ENCODE data around the gene PAPSS2.
A peak's percentile ranks its signal among the peaks of the same experiment; 100 is the strongest.
"Not testable (repeated sequence)": the region's sequence is repeated elsewhere in the genome, so short reads cannot be mapped to it uniquely, and the experiment has no call there.

PAPSS2 gene

DNA sequence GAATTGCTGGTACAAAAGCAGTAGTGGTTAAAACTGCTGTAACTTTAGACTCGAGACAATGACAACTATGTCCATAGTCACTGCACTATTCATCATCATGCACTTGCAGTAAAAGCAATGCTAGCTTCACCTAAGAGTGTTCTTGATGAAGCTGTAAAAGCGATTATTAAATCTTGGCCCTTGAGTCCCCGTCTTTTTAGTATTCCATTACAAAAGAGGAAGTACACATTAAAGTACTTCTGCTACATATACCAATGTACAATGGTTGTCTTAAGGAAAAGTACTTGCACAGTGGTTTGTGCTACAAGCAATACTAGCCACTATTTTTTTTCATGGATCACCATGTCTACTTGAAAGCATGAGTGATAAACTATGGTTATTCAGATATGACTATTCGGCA is 80.0 kb downstream of the PAPSS2 start:
- H3K27me3 ChIP-seq (replicated peaks; ENCODE audit: control insufficient read depth, insufficient read depth, low read length): no peaks in the 10 kb centered on the region
- H3K9me3 ChIP-seq (ENCODE audit: control insufficient read depth, low read length): no peaks in the 10 kb centered on the region
- no peak overlapping the region for H3K4me3 ChIP-seq (ENCODE audit: low read length)
- H3K9ac ChIP-seq (ENCODE audit: low read length): no peak overlapping the region
- peaks cover 21% of the 10 kb centered on the region for H3K36me3 ChIP-seq (ENCODE audit: control insufficient read depth, insufficient read depth, low read length, severe bottlenecking)
- DNase-seq (ENCODE audit: low read depth): no peak
- H3K4me1 ChIP-seq (ENCODE audit: control insufficient read depth, insufficient read depth, low read length): peaks cover 27% of the 10 kb centered on the region

DNA sequence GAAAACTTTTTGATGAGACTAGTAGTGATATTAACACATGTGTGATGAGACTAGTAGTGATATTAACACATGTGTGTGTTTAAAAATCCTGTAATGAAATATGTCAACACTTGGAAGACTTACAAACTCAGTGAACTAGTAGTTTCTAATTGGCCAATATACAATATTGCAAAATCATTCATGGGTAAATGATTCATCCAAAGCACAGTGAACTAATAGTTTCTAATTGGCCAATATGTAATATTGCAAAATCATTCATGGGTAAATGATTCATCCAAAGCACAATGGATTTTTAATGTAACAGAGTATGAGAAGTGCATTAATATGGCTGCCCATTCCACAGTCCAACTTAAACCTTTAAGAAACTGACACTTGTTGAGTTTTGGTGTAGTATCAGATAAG is 80.6 kb downstream of the PAPSS2 start:
- DNase-seq (ENCODE audit: low read depth): peak; percentile 93
- Histone ChIP-seq H3K4me1 (ENCODE audit: control insufficient read depth, insufficient read depth, low read length) (peaks cover 23% of the 10 kb centered on the region), H3K4me3 (ENCODE audit: low read length) (peak overlapping the region; percentile 9), H3K9ac (ENCODE audit: low read length) (no peak overlapping the region), H3K36me3 (ENCODE audit: control insufficient read depth, insufficient read depth, low read length, severe bottlenecking) (peaks cover 27% of the 10 kb centered on the region), H3K9me3 (ENCODE audit: control insufficient read depth, low read length) (no peaks in the 10 kb centered on the region), H3K27me3 (replicated peaks; ENCODE audit: control insufficient read depth, insufficient read depth, low read length) (no peaks in the 10 kb centered on the region)

DNA sequence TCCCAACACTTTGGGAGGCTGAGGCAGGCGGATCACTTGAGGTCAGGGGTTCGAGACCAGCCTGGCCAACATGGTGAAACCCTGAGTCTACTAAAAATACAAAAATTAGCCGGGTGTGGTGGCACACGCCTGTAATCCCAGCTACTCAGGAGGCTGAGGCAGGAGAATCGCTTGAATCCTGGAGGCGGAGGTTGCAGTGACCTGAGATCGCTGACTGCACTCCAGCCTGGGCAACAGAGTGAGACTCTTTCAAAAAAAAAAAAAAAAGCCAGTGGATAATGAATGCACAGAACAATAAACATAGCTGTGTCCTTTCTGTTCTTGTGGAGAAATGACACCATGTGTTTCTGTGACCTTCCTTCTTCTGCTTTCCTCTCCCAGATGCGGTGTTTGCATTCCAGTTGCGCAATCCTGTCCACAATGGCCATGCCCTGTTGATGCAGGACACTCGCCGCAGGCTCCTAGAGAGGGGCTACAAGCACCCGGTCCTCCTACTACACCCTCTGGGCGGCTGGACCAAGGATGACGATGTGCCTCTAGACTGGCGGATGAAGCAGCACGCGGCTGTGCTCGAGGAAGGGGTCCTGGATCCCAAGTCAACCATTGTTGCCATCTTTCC is 83.4 kb downstream of the PAPSS2 start:
- not testable (repeated sequence) for H3K4me3 ChIP-seq (ENCODE audit: low read length); H3K9me3 ChIP-seq (ENCODE audit: control insufficient read depth, low read length); DNase-seq (ENCODE audit: low read depth); H3K9ac ChIP-seq (ENCODE audit: low read length); H3K27me3 ChIP-seq (replicated peaks; ENCODE audit: control insufficient read depth, insufficient read depth, low read length)
- Histone ChIP-seq H3K36me3 (ENCODE audit: control insufficient read depth, insufficient read depth, low read length, severe bottlenecking) (peaks cover 34% of the 10 kb centered on the region), H3K4me1 (ENCODE audit: control insufficient read depth, insufficient read depth, low read length) (peaks cover 23% of the 10 kb centered on the region)

DNA sequence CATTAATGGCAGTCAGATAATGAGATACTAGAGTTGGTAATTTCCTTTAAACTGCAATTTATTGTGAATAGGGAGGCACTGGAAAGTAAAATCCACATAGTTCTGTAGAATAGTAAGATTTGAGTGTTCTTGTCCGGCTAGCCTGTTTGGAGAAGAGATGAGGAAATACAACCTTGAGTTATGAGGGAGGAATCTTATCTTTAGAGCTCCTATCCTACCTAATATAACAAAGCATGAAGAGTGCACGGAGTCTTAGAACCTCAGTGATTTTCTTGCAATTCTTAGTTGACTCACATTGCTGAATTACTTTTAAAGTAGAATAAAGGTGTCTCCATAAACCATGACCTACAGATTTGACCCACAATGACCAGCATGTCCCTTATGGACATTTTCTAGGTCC is 84.9 kb downstream of the PAPSS2 start:
- peaks cover 21% of the 10 kb centered on the region for H3K4me1 ChIP-seq (ENCODE audit: control insufficient read depth, insufficient read depth, low read length)
- no peak for DNase-seq (ENCODE audit: low read depth)
- H3K36me3 ChIP-seq (ENCODE audit: control insufficient read depth, insufficient read depth, low read length, severe bottlenecking): peaks cover 36% of the 10 kb centered on the region

DNA sequence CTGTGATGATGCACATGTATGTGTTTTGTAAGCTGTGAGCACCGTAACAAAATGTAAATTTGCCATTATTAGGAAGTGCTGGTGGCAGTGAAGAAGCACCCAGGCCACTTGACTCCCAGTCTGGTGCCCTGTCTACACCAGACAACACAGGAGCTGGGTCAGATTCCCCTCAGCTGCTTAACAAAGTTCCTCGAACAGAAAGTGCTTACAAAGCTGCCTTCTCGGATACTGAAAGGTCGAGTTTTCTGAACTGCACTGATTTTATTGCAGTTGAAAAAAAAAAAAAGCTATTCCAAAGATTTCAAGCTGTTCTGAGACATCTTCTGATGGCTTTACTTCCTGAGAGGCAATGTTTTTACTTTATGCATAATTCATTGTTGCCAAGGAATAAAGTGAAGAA is 87.2 kb downstream of the PAPSS2 start:
- Histone ChIP-seq H3K36me3 (ENCODE audit: control insufficient read depth, insufficient read depth, low read length, severe bottlenecking) (peaks cover 36% of the 10 kb centered on the region), H3K9me3 (ENCODE audit: control insufficient read depth, low read length) (no peaks in the 10 kb centered on the region), H3K4me1 (ENCODE audit: control insufficient read depth, insufficient read depth, low read length) (peaks cover 20% of the 10 kb centered on the region), H3K4me3 (ENCODE audit: low read length) (no peak overlapping the region), H3K9ac (ENCODE audit: low read length) (no peak overlapping the region), H3K27me3 (replicated peaks; ENCODE audit: control insufficient read depth, insufficient read depth, low read length) (no peaks in the 10 kb centered on the region)
- no peak for DNase-seq (ENCODE audit: low read depth)

More for the DNA sequence above, 84.9 kb downstream of the PAPSS2 start:
- no peaks in the 10 kb centered on the region for H3K9me3 ChIP-seq (ENCODE audit: control insufficient read depth, low read length)
- no peak overlapping the region for H3K9ac ChIP-seq (ENCODE audit: low read length)
- H3K4me3 ChIP-seq (ENCODE audit: low read length): no peak overlapping the region
- H3K27me3 ChIP-seq (replicated peaks; ENCODE audit: control insufficient read depth, insufficient read depth, low read length): no peaks in the 10 kb centered on the region

DNA sequence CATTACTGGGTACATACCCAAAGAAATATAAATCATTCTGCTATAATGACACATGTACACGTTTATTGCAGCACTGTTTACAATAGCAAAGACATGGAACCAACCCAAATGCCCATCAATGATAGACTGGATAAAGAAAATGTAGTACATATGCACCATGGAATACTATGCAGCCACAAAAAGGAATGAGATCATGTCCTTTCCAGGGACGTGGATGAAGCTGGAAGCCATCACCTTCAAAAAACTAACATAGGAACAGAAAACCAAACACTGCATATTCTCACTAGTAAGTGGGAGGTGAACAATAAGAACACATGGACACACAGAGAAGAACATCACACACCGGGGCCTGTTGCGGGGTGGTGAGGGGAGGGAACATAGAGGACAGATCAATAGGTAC is 88.6 kb downstream of the PAPSS2 start:
- DNase-seq (ENCODE audit: low read depth); H3K9me3 ChIP-seq (ENCODE audit: control insufficient read depth, low read length); H3K4me3 ChIP-seq (ENCODE audit: low read length); H3K9ac ChIP-seq (ENCODE audit: low read length); H3K27me3 ChIP-seq (replicated peaks; ENCODE audit: control insufficient read depth, insufficient read depth, low read length): not testable (repeated sequence)
- Histone ChIP-seq H3K36me3 (ENCODE audit: control insufficient read depth, insufficient read depth, low read length, severe bottlenecking) (peaks cover 34% of the 10 kb centered on the region), H3K4me1 (ENCODE audit: control insufficient read depth, insufficient read depth, low read length) (peaks cover 20% of the 10 kb centered on the region)

DNA sequence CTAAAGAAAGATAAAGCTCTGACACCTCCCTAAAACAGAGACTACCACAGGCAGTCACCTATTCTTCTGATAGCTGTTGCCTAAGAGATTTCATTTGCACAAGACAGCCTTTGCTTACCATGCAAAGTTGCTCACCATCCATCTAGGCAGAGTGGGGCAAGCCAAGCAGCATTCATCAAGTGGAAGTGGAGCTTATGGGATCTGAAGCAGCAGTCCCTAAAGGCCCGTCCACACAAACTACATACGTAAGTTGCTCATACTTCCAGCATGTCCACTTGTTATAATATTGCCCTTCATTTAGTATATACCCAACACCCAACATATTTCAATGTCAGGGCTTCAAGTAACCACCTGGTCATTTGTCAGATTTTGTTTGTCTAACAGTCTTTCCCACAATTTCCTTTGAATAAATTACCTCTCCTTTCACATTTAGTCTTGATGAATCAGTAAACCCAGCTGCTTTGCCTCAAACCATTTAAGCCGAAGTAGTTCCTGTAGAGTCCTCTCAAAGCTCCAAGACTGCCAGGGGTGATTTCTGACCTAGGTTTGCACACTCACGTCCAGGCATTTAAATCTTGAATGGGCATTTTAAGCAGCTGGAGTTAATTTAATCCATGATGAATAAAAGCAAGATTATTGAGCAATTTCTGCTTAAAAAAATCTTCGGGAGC is 90.5 kb downstream of the PAPSS2 start:
- Histone ChIP-seq H3K27me3 (replicated peaks; ENCODE audit: control insufficient read depth, insufficient read depth, low read length) (no peaks in the 10 kb centered on the region), H3K9me3 (ENCODE audit: control insufficient read depth, low read length) (no peaks in the 10 kb centered on the region), H3K4me1 (ENCODE audit: control insufficient read depth, insufficient read depth, low read length) (peaks cover 14% of the 10 kb centered on the region), H3K36me3 (ENCODE audit: control insufficient read depth, insufficient read depth, low read length, severe bottlenecking) (peaks cover 30% of the 10 kb centered on the region), H3K4me3 (ENCODE audit: low read length) (no peak overlapping the region), H3K9ac (ENCODE audit: low read length) (no peak overlapping the region)
- peak; percentile 91 for DNase-seq (ENCODE audit: low read depth)

DNA sequence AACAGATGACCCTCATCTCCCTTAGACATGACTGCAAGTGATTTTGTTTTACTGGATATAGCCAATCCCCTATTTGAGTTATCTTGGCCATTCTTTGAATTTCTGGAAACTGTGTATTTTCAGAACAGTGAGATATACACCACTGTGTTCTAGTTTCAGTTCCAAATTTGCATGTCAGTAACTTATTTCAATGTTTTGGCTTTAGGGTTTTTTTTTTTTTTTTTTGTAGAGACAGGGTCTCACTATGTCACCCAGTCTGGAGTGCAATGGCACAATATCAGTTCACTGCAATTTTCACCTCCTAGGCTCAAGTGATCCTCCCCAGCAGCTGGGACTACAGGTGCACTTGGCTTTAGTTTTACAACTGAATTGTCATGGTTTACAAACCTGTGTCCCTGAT is 91.1 kb downstream of the PAPSS2 start:
- no peak overlapping the region for H3K4me3 ChIP-seq (ENCODE audit: low read length)
- no peak overlapping the region for H3K9ac ChIP-seq (ENCODE audit: low read length)
- DNase-seq (ENCODE audit: low read depth): no peak
- H3K36me3 ChIP-seq (ENCODE audit: control insufficient read depth, insufficient read depth, low read length, severe bottlenecking): peaks cover 29% of the 10 kb centered on the region
- no peaks in the 10 kb centered on the region for H3K27me3 ChIP-seq (replicated peaks; ENCODE audit: control insufficient read depth, insufficient read depth, low read length)
- peaks cover 14% of the 10 kb centered on the region for H3K4me1 ChIP-seq (ENCODE audit: control insufficient read depth, insufficient read depth, low read length)
- no peaks in the 10 kb centered on the region for H3K9me3 ChIP-seq (ENCODE audit: control insufficient read depth, low read length)

DNA sequence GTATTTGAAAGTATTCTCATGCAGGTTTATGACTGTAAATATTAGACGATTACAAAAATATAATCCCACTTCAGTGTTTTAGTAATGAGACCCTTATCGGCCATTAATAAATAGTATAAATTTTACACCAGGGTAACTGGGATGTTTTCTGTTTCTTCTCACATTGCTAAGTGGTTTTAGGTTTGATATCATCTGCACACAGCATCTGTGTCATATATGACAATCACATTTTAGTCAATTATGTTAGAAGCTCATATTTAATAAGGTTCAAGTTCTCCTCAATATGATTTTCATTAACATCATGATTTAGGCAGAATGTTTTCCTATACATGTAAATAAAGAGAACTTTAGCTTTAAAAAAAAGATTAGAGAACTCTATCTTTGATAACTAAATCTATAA is 91.6 kb downstream of the PAPSS2 start:
- no peaks in the 10 kb centered on the region for H3K27me3 ChIP-seq (replicated peaks; ENCODE audit: control insufficient read depth, insufficient read depth, low read length)
- H3K9me3 ChIP-seq (ENCODE audit: control insufficient read depth, low read length): no peaks in the 10 kb centered on the region
- no peak for DNase-seq (ENCODE audit: low read depth)
- peaks cover 14% of the 10 kb centered on the region for H3K4me1 ChIP-seq (ENCODE audit: control insufficient read depth, insufficient read depth, low read length)
- peaks cover 29% of the 10 kb centered on the region for H3K36me3 ChIP-seq (ENCODE audit: control insufficient read depth, insufficient read depth, low read length, severe bottlenecking)
- H3K4me3 ChIP-seq (ENCODE audit: low read length): no peak overlapping the region
- H3K9ac ChIP-seq (ENCODE audit: low read length): no peak overlapping the region

DNA sequence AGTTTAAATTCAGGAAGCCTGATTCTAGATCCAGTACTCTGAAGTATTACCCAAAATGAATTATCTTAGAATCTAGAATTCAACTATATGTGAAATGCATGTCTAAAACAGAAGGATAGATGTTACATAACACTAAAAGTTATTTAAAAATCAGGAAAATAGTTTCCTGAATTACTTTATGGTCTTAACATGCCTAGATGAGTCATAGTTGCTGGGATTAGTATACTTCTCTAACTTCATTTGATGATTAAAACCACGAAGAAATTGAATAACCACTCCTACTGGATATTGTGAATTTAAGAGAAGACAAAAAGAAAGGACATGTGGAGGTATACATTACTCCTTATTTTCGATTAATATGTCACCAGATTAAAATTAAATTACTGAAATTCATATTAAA is 92.9 kb downstream of the PAPSS2 start:
- Histone ChIP-seq H3K9me3 (ENCODE audit: control insufficient read depth, low read length) (no peaks in the 10 kb centered on the region), H3K4me1 (ENCODE audit: control insufficient read depth, insufficient read depth, low read length) (peaks cover 14% of the 10 kb centered on the region), H3K36me3 (ENCODE audit: control insufficient read depth, insufficient read depth, low read length, severe bottlenecking) (peaks cover 31% of the 10 kb centered on the region), H3K9ac (ENCODE audit: low read length) (no peak overlapping the region), H3K27me3 (replicated peaks; ENCODE audit: control insufficient read depth, insufficient read depth, low read length) (no peaks in the 10 kb centered on the region), H3K4me3 (ENCODE audit: low read length) (no peak overlapping the region)
- peak; percentile 55 for DNase-seq (ENCODE audit: low read depth)

DNA sequence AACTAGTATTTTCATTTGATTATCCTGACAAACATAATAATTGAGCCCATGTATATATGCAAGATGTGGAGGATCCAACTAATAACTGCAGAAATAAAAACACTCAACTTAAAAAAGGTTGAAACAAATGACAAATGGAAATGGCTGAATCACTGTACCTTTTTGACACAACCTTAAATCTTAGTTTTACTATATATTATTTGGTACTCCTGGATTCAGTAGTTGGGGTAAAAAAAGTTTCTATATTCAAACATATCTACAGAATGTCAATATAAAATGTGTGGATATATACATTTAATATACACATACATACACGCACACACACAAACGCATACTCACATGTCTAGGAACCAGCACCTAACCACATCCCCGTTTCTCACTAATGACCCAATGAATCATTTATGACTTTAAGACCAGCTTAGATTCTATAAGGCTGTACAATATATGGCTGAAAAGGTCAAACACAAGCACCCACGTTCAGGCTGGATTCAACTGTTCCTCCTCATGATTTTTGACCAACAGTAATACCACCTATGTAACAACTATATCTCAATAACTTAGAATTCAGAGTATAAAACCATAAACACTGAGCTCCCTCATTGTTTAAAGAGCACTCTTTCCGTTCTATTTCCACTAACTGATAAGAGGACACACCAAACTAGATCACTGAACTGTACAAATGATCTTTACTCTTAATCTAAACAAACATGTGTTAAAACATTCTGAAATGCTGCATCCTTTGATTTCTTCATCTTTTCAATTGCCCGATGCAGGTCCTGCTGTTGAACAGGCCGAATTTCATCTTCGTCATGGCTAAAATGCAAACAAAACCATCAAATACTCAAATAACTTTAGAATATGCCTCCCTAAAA is 94.6 kb downstream of the PAPSS2 start:
- Histone ChIP-seq H3K27me3 (replicated peaks; ENCODE audit: control insufficient read depth, insufficient read depth, low read length) (no peaks in the 10 kb centered on the region), H3K36me3 (ENCODE audit: control insufficient read depth, insufficient read depth, low read length, severe bottlenecking) (peaks cover 28% of the 10 kb centered on the region)
- DNase-seq (ENCODE audit: low read depth): no peak

More for the DNA sequence above, 94.6 kb downstream of the PAPSS2 start:
- Histone ChIP-seq H3K9me3 (ENCODE audit: control insufficient read depth, low read length) (no peaks in the 10 kb centered on the region), H3K4me3 (ENCODE audit: low read length) (no peak overlapping the region), H3K4me1 (ENCODE audit: control insufficient read depth, insufficient read depth, low read length) (peaks cover 14% of the 10 kb centered on the region), H3K9ac (ENCODE audit: low read length) (no peak overlapping the region)

All from adipocyte (in vitro differentiated cells).